Cardiac muscle cell (in vitro differentiated cells and primary cell): ENCODE measurements around the gene MED25. TPM values are rescaled to one million over a fixed set of nuclear protein-coding genes. Genes with fewer than 3 reads are reported as not detected.
A peak's percentile ranks its signal among the peaks of the same experiment; 100 is the strongest.

Experiments used
- DNase-seq, 2 donors: peaks; one replicate each; pipeline versions ENCODE4 v3.0.0 to v3.0.0-alpha.2; 2010 to 2017; ENCODE audit warnings: low read depth in 1 of 2, low spot score in 1 of 2
- H3K27ac ChIP-seq: fragments of 200-600 bp; sonication (generic); 2 replicates; pipeline ENCODE4 v1.5.1; 2016
- H3K27me3 ChIP-seq: fragments of 200-600 bp; sonication (generic); 2 replicates; pipeline ENCODE4 v1.6.0; 2016; ENCODE audit warnings: control low read depth
- H3K36me3 ChIP-seq: fragments of 200-600 bp; sonication (generic); 2 replicates; pipeline ENCODE4 v1.5.1; 2016; ENCODE audit warnings: control low read depth
- H3K4me1 ChIP-seq: fragments of 200-600 bp; sonication (generic); 2 replicates; pipeline ENCODE4 v1.8.1; 2017; ENCODE audit warnings: low read depth, mild to moderate bottlenecking, mixed run types
- H3K4me3 ChIP-seq: fragments of 200-600 bp; sonication (generic); 2 replicates; pipeline ENCODE4 v1.5.1; 2016; ENCODE audit warnings: mild to moderate bottlenecking
- H3K9me3 ChIP-seq: fragments of 200-600 bp; sonication (generic); 2 replicates; pipeline ENCODE4 v1.5.1; 2017; ENCODE audit warnings: low read depth, mild to moderate bottlenecking, control low read depth
- CTCF ChIP-seq: IDR thresholded peaks from 2 replicates; pipeline ENCODE4 v1.5.1; 2012; ENCODE audit warnings: low read depth, mild to moderate bottlenecking, low read length
- polyA plus RNA-seq: library from polyadenylated mRNA; unstranded; fragments of >200 nt; fragmentation: Nextera tagmentation; extraction: Ambion mirVana; gene quantifications from 2 replicates; pipeline ENCODE4 v1.2.1, GENCODE V29; 2016
- total RNA-seq: library from RNA; depleted of rRNA; stranded (reverse); fragments of >200 nt; gene quantifications from 2 replicates; pipeline ENCODE4 v1.2.3, GENCODE V29; 2016

The MED25 gene
- total and polyA plus RNA-seq, 2 experiments from 2014 or later = 69.9 to 83.7 TPM

DNA sequence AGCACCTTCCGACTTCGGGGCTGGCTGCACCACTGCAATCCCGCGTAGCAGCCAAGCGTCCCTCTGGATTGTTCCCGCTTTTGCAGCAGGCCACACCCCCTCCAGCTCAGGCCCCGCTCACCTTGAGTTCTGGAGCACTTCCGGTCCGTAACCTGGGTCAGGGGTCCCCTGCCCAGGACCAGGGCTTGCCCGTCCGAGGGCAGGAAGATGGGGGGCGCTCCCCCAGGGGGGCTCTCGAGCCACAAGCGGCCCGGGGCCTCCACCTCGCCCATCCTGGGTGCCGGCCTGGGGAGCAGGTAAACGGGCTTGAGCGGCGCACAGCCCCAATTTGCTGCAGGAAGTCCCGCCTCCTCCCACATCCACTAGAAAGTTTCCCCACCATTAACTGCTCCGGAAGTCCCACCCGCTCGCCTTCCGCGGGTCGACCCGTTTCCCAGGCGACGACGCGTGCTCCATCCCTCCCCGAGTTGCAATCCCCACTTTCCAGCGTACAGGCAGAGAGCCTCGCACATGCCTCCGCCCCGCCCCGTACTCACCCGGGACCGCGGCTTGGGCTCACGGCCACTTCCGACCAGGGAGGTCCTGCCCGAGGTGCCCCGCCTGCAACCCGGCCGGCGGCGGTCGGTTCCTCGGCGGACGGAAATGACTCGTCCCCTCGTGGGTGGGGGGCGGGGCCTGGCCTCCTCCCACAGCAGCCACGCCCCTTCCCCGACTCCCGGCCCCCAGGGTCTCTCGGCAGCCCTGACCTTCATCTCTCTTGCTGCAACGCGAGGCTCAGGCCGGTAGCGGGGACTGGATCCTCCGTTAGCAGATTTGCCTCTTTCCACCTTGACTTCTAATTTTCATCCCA, 49.1 kb downstream of the MED25 start, which contains the start of gene PNKP:
Gene PNKP, minus strand, starts transcription at position 644 of the 850 bp plus-strand sequence. Its CDS starts 372 bp downstream, at position 272.
- Histone ChIP-seq H3K36me3 (peaks cover 4% of the 10 kb centered on the region), H3K9me3 (no peaks in the 10 kb centered on the region), H3K4me3 (peak within 1 kb of the TSS; percentile 72), H3K4me1 (peaks cover 18% of the 10 kb centered on the region), H3K27ac (peak within 1 kb of the TSS; percentile 56), H3K27me3 (no peaks in the 10 kb centered on the region)
- no peak for TF ChIP-seq CTCF
- peak; percentile 94 to 96 for DNase-seq

GRCh38 chr19:49869009-49869483, 51.0 kb downstream of the MED25 start:
- no peak for TF ChIP-seq CTCF
- Histone ChIP-seq H3K27ac (peak overlapping the region; percentile 14), H3K9me3 (no peaks in the 10 kb centered on the region), H3K27me3 (no peaks in the 10 kb centered on the region), H3K4me1 (peaks cover 11% of the 10 kb centered on the region), H3K36me3 (peaks cover under 1% of the 10 kb centered on the region), H3K4me3 (peak overlapping the region; percentile 23)
- no peak for DNase-seq

DNA sequence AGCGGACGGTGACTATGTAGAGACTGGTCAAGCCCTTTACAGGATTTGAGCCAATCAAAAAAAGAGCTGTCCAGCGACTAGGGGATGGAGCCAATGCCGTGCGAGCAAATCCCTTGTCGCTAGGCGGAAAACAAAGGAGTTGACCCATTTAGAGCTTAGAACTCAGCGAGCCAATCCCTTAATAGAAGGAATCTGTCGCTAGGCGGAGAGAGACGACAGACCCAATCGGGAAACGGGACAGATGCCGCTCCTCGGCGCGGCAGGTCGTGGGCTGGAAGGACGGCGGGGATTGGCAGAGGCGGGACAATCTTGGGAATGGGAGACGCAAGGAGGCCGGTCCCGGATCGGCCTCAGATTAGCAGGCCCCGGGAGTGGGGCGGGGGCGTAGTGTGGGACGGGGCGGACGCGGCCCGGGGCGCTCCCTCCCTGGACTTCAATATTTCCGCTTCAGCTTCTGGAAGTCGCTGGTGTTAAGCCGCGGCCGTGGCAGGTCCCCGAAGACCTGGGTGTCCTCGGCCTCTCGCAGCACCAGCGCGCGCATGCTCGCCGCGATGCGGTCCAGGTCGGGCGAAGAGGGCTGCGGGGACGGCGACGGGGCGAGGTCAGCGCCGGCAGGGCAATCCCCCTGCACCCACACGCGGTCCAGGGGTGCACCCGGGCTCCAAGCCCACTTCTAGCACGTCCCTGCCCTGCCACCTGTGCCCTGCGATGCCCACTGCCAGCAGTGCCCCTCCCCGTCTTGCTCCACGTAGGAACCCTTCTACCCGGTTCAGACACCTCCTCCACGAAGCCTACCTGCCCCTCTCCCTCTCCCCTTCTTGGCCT, 51.6 kb downstream of the MED25 start:
- Histone ChIP-seq H3K27me3 (no peaks in the 10 kb centered on the region), H3K27ac (peak overlapping the region; percentile 82), H3K4me3 (peak overlapping the region; percentile 34), H3K4me1 (peaks cover 11% of the 10 kb centered on the region), H3K9me3 (no peaks in the 10 kb centered on the region), H3K36me3 (no peaks in the 10 kb centered on the region)
- DNase-seq = peak; percentile 99 to 100
- peak; percentile 4 for TF ChIP-seq CTCF

GRCh38 chr19:49870309-49870901, 52.3 kb downstream of the MED25 start:
- Histone ChIP-seq H3K4me3 (peak overlapping the region; percentile 34), H3K27me3 (no peaks in the 10 kb centered on the region), H3K9me3 (no peaks in the 10 kb centered on the region), H3K36me3 (no peaks in the 10 kb centered on the region), H3K4me1 (peaks cover 11% of the 10 kb centered on the region), H3K27ac (peak overlapping the region; percentile 82)
- no peak for DNase-seq
- no peak for TF ChIP-seq CTCF

DNA sequence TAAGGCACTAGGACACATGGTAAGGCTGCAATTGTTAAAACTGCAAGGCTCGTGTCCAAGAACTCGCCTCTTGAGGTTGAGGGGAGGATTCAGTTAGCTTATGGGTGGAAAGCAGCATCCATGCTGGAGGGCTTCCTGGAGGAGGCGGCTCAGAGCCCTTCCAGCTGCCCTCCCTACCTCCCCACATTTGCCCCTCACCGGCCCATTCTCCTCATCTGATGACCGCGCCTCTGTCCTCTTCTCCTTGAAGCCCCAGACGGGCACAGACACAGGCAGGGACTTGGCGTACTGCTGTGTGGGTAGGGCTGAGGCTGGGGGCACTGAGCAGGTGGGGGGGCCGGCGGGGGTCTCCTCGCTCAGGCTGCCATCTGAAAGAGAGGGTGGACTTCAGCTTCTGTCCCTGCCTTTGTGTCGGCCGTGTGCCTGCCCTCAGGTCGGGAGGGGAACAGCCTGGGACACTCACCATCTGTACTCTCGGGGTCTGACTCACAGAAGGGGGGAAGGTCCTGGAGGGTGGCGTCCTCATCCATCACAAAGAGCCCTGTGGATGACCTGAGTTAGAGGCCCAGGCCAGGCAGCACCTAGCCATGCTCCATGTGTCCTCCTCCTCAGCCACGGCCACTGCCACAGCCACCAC, 53.4 kb downstream of the MED25 start:
- TF ChIP-seq CTCF = no peak
- no peaks in the 10 kb centered on the region for H3K36me3 ChIP-seq
- no peak overlapping the region for H3K27ac ChIP-seq
- DNase-seq = no peak
- H3K4me3 ChIP-seq = no peak overlapping the region
- peaks cover 2% of the 10 kb centered on the region for H3K4me1 ChIP-seq
- H3K9me3 ChIP-seq = no peaks in the 10 kb centered on the region
- no peaks in the 10 kb centered on the region for H3K27me3 ChIP-seq
